K562 (cell line): ENCODE results near the gene ANP32B. TPM values are rescaled to one million over a fixed set of nuclear protein-coding genes. Genes with fewer than 3 reads are reported as not detected.

ENCODE experiments used
- ATAC-seq: fragments of 200-7000 bp; cut with Tn5 transposase; 3 replicates; pipeline ENCODE4 v1.9.1; 2020; ENCODE audit warnings: moderate library complexity
- BruUV-seq: library from RNA; stranded (reverse); fragments of 400-500 nt; replicated peaks from 2 replicates; lab custom pipeline; 2021; lab: Mats Ljungman, UMichigan
- CTCF ChIA-PET: fragments of 300-600 bp; formaldehyde crosslinking; extraction: SDS; loops from one replicate; lab custom pipeline; 2021; ENCODE audit warnings: low intra/inter-chr PET ratio; lab: Yijun Ruan, JAX
- POLR2A ChIA-PET: fragments of 300-600, 350-650 bp; sonication (Branson Sonifier 250); formaldehyde crosslinking; extraction: SDS; loops from one replicate; lab custom pipeline; 2021; ENCODE audit warnings: antibody characterized with exemption, inconsistent platforms; lab: Yijun Ruan, JAX
- DNase-seq, 4 experiments: peaks; one replicate each; pipeline versions ENCODE4 v3.0.0 to v3.0.0-alpha.2; 2011 to 2018; ENCODE audit warnings: low spot score in 3 of 4, mixed read lengths in 3 of 4; ENCODE audit errors: extremely low read depth in 1 of 4
- FAIRE-seq: peaks from 2 replicates; lab custom pipeline; 2011; peaks lifted over from hg19 to GRCh38; lab: Jason Lieb, UNC
- H2AFZ ChIP-seq: 2 replicates; pipeline ENCODE4 v1.6.0; 2011; ENCODE audit warnings: low read depth, low read length, control low read depth, inconsistent platforms
- H3K27ac ChIP-seq: fragments of 200-600 bp; 3 replicates; pipeline ENCODE4 v1.8.0; 2011; ENCODE audit warnings: low read depth, mild to moderate bottlenecking, control low read depth, inconsistent platforms, low read length, moderate library complexity, mixed read lengths; ENCODE audit errors: extremely low read depth
- H3K27me3 ChIP-seq, 2 experiments: fragments of 300-600 bp in 1 of 2; 2 replicates in 1 of 2; 3 replicates in 1 of 2; pipeline versions ENCODE4 v1.6.0 to v1.8.0; 2011; ENCODE audit warnings: inconsistent platforms in 2 of 2, low read length in 2 of 2, mild to moderate bottlenecking in 1 of 2, mixed read lengths in 1 of 2, moderate library complexity in 1 of 2; ENCODE audit not compliant: control insufficient read depth in 2 of 2, insufficient read depth in 2 of 2
- H3K36me3 ChIP-seq: fragments of 300-600 bp; 3 replicates; pipeline ENCODE4 v1.8.0; 2011; ENCODE audit warnings: mild to moderate bottlenecking, low read length, inconsistent platforms; ENCODE audit not compliant: control insufficient read depth, insufficient read depth
- H3K4me1 ChIP-seq, 2 experiments: fragments of 200-600 bp in 1 of 2; replicated peaks in 1 of 2; 2 replicates in 1 of 2; 3 replicates in 1 of 2; pipeline versions ENCODE4 v1.5.1 to v1.8.0; 2011; ENCODE audit warnings: inconsistent platforms in 2 of 2, low read length in 2 of 2, mild to moderate bottlenecking in 1 of 2, mixed read lengths in 1 of 2, moderate library complexity in 1 of 2; ENCODE audit not compliant: control insufficient read depth in 2 of 2, insufficient read depth in 2 of 2
- H3K4me2 ChIP-seq: 2 replicates; pipeline ENCODE4 v1.6.1; 2011; ENCODE audit warnings: low read length, control low read depth, inconsistent platforms, mixed read lengths; ENCODE audit not compliant: insufficient read depth
- H3K4me3 ChIP-seq: fragments of 200-600 bp; sonication (generic), shearing (Covaris generic); 2 replicates; pipeline ENCODE4 v1.5.1; 2016; ENCODE audit warnings: control low read depth, inconsistent platforms
- H3K79me2 ChIP-seq: fragments of 200-600 bp; 3 replicates; pipeline ENCODE4 v1.8.0; 2011; ENCODE audit warnings: low read length, inconsistent platforms; ENCODE audit not compliant: control insufficient read depth, insufficient read depth
- H3K9ac ChIP-seq, 2 experiments: 2 replicates each; pipeline versions ENCODE4 v1.6.0 to v1.6.1; 2011; ENCODE audit warnings: low read depth in 2 of 2, low read length in 2 of 2, control low read depth in 1 of 2, inconsistent platforms in 1 of 2, mild to moderate bottlenecking in 1 of 2, mixed read lengths in 1 of 2; ENCODE audit not compliant: insufficient read depth in 1 of 2
- H3K9me1 ChIP-seq: one replicate; pipeline ENCODE4 v1.6.0; 2011; ENCODE audit warnings: inconsistent platforms, mild to moderate bottlenecking, low read length, moderate library complexity; ENCODE audit not compliant: control insufficient read depth, insufficient read depth
- H3K9me3 ChIP-seq: replicated peaks from 2 replicates; pipeline ENCODE4 v1.5.1; 2011; ENCODE audit warnings: low read depth, low read length, inconsistent platforms; ENCODE audit not compliant: control insufficient read depth, insufficient read depth
- H4K20me1 ChIP-seq: replicated peaks from 2 replicates; pipeline ENCODE4 v1.6.1; 2011; ENCODE audit warnings: low read length, inconsistent platforms, mixed read lengths; ENCODE audit not compliant: control insufficient read depth, insufficient read depth
- FIP1L1 ChIP-seq: fragments of 200-400 bp; formaldehyde crosslinking; IDR thresholded peaks from 2 replicates; pipeline ENCODE4 v1.6.1; 2018; ENCODE audit warnings: mild to moderate bottlenecking, low read depth, low read length; ENCODE audit not compliant: poor library complexity, severe bottlenecking
- HSF4 ChIP-seq: fragments of 250-450 bp; sonication (Bioruptor Pico); IDR thresholded peaks from 2 replicates; pipeline ENCODE4 v2.1.2; 2022; ENCODE audit warnings: mild to moderate bottlenecking, moderate library complexity, borderline replicate concordance
- LEF1 ChIP-seq: fragments of 450-650 bp; IDR thresholded peaks from 2 replicates; pipeline ENCODE4 v1.6.1; 2016; ENCODE audit warnings: mild to moderate bottlenecking
- WGBS: fragments of 100-300 bp; shearing (Covaris generic); methylation state at CpG from one replicate; pipeline ENCODE4 v1.1.6; 2016; ENCODE audit warnings: low coverage, mixed read lengths; ENCODE audit not compliant: insufficient coverage; ENCODE audit errors: missing lambda C conversion rate; 5-methylcytosine and 5-hydroxymethylcytosine counted together
- in situ Hi-C: fragments of 300-500 bp; cut with MboI; formaldehyde crosslinking; loops from 4 replicates; pipeline ENCODE4 v1.15.0; 2018; ENCODE audit warnings: inconsistent platforms, mixed read lengths
- intact Hi-C: fragments of 100-400 bp; cut with micrococcal nuclease; formaldehyde crosslinking; loops from 2 replicates; pipeline ENCODE4 v1.14.2; 2022
- polyA plus RNA-seq, 8 experiments: library from polyadenylated mRNA; depleted of rRNA in 4 of 8; stranded (reverse) in 5 of 8; unstranded in 3 of 8; fragments of >200 nt; fragmentation: Nextera tagmentation in 2 of 8; fragmentation: Illumina TruSeq in 1 of 8; extraction: Ambion mirVana in 2 of 8; extraction: Trizol in 1 of 8; gene quantifications; 2 replicates each; pipeline versions ENCODE4 v1.2.1 to v1.2.3, GENCODE V29; 2011 to 2014; ENCODE audit warnings: inconsistent platforms in 1 of 8, missing spikeins in 1 of 8
- total RNA-seq, 7 experiments: library from RNA; depleted of rRNA in 6 of 7; stranded (reverse); fragments of >200 nt in 6 of 7; fragmentation: Illumina TruSeq in 2 of 7; extraction: Trizol in 2 of 7; gene quantifications; 2 replicates each; pipeline versions ENCODE4 v1.2.1 to v1.2.3, GENCODE V29; 2011 to 2021; ENCODE audit warnings: low replicate concordance in 1 of 7
- TF ChIP-seq, protein P1 (sequence below): sonication (generic); formaldehyde crosslinking; IDR thresholded peaks from 2 replicates; pipeline ENCODE4 v1.8.0; 2023; ENCODE audit warnings: mild to moderate bottlenecking, missing genetic modification reagents
- TF ChIP-seq, protein P2 (sequence below): sonication (generic); formaldehyde crosslinking; IDR thresholded peaks from 2 replicates; pipeline ENCODE4 v1.8.1; 2023; ENCODE audit warnings: mild to moderate bottlenecking, missing genetic modification reagents, moderate library complexity
- TF ChIP-seq, protein P3 (sequence below): fragments of 450-650 bp; IDR thresholded peaks from 2 replicates; pipeline ENCODE4 v1.6.1; 2017; ENCODE audit warnings: antibody characterized with exemption, mild to moderate bottlenecking

The ANP32B gene
- total and polyA plus RNA-seq, 9 of the 15 experiments (the other 6 are each of a cell fraction or from before 2014, with no cell fraction given): 68.9 to 815 (median 141) TPM

DNA sequence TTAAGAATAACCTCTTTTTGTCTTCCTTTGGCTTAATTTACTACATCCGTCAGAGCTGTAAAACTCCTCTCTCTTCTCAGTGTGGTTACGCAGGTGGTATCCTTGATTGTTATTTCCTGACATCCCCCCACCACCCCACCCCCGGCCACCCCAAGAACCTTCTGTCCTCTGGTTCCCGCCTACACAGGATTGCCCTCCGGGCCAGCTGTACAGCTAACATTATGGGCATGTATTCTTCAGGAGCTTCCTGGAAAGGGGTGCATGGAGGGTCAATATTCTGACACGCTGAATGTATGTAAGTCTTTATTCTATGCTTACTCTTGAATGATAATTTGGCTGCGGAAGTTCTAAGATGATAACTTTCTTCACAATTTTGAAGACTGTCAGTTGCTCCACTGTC lies 13.0 kb upstream of the ANP32B start:
- peak; percentile 11 for FAIRE-seq
- ATAC-seq: peak; percentile 18; the same call in 2 of the 3 replicates
- TF ChIP-seq, protein P1, sequence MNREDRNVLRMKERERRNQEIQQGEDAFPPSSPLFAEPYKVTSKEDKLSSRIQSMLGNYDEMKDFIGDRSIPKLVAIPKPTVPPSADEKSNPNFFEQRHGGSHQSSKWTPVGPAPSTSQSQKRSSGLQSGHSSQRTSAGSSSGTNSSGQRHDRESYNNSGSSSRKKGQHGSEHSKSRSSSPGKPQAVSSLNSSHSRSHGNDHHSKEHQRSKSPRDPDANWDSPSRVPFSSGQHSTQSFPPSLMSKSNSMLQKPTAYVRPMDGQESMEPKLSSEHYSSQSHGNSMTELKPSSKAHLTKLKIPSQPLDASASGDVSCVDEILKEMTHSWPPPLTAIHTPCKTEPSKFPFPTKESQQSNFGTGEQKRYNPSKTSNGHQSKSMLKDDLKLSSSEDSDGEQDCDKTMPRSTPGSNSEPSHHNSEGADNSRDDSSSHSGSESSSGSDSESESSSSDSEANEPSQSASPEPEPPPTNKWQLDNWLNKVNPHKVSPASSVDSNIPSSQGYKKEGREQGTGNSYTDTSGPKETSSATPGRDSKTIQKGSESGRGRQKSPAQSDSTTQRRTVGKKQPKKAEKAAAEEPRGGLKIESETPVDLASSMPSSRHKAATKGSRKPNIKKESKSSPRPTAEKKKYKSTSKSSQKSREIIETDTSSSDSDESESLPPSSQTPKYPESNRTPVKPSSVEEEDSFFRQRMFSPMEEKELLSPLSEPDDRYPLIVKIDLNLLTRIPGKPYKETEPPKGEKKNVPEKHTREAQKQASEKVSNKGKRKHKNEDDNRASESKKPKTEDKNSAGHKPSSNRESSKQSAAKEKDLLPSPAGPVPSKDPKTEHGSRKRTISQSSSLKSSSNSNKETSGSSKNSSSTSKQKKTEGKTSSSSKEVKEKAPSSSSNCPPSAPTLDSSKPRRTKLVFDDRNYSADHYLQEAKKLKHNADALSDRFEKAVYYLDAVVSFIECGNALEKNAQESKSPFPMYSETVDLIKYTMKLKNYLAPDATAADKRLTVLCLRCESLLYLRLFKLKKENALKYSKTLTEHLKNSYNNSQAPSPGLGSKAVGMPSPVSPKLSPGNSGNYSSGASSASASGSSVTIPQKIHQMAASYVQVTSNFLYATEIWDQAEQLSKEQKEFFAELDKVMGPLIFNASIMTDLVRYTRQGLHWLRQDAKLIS (CRISPR knock-in tag): no peak
- no peak for TF ChIP-seq HSF4 (CRISPR knock-in tag)
- TF ChIP-seq FIP1L1: no peak
- TF ChIP-seq, protein P2, sequence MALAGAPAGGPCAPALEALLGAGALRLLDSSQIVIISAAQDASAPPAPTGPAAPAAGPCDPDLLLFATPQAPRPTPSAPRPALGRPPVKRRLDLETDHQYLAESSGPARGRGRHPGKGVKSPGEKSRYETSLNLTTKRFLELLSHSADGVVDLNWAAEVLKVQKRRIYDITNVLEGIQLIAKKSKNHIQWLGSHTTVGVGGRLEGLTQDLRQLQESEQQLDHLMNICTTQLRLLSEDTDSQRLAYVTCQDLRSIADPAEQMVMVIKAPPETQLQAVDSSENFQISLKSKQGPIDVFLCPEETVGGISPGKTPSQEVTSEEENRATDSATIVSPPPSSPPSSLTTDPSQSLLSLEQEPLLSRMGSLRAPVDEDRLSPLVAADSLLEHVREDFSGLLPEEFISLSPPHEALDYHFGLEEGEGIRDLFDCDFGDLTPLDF (CRISPR knock-in tag): no peak
- TF ChIP-seq LEF1: no peak
- TF ChIP-seq, protein P3, sequence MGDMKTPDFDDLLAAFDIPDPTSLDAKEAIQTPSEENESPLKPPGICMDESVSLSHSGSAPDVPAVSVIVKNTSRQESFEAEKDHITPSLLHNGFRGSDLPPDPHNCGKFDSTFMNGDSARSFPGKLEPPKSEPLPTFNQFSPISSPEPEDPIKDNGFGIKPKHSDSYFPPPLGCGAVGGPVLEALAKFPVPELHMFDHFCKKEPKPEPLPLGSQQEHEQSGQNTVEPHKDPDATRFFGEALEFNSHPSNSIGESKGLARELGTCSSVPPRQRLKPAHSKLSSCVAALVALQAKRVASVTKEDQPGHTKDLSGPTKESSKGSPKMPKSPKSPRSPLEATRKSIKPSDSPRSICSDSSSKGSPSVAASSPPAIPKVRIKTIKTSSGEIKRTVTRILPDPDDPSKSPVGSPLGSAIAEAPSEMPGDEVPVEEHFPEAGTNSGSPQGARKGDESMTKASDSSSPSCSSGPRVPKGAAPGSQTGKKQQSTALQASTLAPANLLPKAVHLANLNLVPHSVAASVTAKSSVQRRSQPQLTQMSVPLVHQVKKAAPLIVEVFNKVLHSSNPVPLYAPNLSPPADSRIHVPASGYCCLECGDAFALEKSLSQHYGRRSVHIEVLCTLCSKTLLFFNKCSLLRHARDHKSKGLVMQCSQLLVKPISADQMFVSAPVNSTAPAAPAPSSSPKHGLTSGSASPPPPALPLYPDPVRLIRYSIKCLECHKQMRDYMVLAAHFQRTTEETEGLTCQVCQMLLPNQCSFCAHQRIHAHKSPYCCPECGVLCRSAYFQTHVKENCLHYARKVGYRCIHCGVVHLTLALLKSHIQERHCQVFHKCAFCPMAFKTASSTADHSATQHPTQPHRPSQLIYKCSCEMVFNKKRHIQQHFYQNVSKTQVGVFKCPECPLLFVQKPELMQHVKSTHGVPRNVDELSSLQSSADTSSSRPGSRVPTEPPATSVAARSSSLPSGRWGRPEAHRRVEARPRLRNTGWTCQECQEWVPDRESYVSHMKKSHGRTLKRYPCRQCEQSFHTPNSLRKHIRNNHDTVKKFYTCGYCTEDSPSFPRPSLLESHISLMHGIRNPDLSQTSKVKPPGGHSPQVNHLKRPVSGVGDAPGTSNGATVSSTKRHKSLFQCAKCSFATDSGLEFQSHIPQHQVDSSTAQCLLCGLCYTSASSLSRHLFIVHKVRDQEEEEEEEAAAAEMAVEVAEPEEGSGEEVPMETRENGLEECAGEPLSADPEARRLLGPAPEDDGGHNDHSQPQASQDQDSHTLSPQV: 0 out of 2 replicates have a peak, but pooled peaks have one; percentile 11
- H4K20me1 ChIP-seq: no peaks in the 10 kb centered on the region
- no peak overlapping the region; the same call in 1 of the 2 replicates for H3K4me2 ChIP-seq
- no TSS peak for BruUV-seq
- H2AFZ ChIP-seq: peak overlapping the region; percentile 84
- peaks cover 0 to 11% of the 10 kb centered on the region in 2 experiments; a peak in 2 of 5 replicates for H3K4me1 ChIP-seq
- no peak for DNase-seq
- no peaks in the 10 kb centered on the region for H3K27me3 ChIP-seq
- peak overlapping the region in 1 of 2 experiments; percentile 26; a peak in 1 of 4 replicates for H3K9ac ChIP-seq
- ChIA-PET POLR2A (interaction anchor here (0.7 to 8.3 kb wide), 3 partner anchors 10 to 380 kb away, joined by 3 to 84 read pairs (median 5); partner anchors contain the start of gene ANP32B), CTCF (no interaction called here)
- 58% methylated on average over 7 of the region's 7 CpGs for WGBS
- H3K36me3 ChIP-seq: no peaks in the 10 kb centered on the region
- no peaks in the 10 kb centered on the region for H3K79me2 ChIP-seq
- intact Hi-C loops (no loop called here), in situ Hi-C loops (no loop called here)
- peak overlapping the region; percentile 42; the same call in 1 of the 3 replicates for H3K27ac ChIP-seq
- no peaks in the 10 kb centered on the region for H3K9me1 ChIP-seq
- peaks cover 4% of the 10 kb centered on the region; the same call in 1 of the 2 replicates for H3K9me3 ChIP-seq
- H3K4me3 ChIP-seq: no peak overlapping the region
